HG02678 (cell line): ENCODE data around the gene ENTHD1.

Experiments used
- ATAC-seq: cut with Tn5 transposase; IDR thresholded peaks from one replicate; pipeline ENCODE4 v1.9.1; 2021; ENCODE audit warnings: mild to moderate bottlenecking, moderate library complexity; ENCODE audit not compliant: unreplicated experiment

ENTHD1 gene

DNA sequence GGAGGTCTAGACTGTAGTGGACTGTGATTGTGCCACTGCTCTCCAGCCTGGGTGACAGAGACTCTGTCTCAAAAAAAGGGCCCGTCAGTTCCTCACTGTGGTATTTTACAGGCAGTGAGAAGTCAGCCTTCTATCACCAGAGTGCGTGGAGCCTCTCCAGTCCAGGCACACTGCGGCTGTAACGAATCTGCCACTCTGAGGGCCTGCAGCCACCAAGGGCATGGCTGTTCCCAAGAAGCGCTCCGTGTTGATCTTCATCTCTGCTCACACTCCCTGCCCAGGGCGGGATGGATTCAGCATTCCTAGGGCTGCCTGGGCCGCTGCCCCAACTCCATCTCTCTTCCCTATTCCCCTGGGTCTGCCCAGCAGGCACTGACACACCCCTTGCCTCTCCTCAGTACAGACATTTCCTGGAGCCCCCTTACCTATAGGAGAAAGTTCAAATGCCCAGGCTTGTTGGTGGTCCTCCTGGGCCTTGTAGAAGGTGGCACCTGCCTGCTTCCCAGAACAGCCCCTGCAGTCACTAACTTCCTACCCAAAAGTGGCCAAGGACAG, 174.6 kb downstream of the ENTHD1 start:
- no peak for ATAC-seq

DNA sequence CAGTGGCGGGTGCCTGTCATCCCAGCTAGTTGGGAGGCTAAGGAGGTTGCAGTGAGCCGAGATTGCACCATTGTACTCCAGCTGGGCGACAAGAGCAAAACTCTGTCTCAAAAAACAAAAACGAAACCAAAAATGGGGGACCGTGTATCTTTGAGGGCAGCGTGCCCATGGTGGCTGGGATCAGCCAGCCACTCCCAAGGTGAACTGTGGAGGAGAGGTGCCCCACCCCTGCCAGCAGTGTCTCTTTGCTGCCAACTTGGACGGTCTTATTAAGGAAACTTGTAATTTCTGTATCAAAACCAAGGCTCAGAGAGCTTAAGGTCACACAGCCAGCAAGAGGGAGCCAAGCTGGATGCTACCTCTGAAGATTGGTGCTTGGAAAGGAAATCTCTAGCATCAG, 175.4 kb downstream of the ENTHD1 start:
- no peak for ATAC-seq

DNA sequence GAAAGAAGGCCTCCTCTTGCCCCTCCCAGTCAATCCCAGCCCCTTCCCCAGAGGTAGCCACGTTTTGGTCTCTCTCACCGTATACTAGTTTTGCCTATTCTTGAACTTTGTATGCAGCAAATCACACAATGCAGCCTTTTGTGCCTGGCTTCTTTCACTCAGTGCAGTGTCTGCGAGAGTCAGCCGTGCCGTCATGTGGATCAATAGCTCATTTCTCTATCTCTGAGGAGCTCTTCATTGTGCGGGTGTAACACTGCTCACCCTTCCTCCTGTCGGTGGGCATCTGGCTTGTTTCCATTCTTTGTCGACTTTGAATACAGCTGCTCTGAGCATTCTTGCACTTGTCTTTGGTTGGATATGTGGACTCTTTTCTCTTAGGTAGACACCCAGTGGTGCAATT, 176.5 kb downstream of the ENTHD1 start:
- ATAC-seq: no peak

DNA sequence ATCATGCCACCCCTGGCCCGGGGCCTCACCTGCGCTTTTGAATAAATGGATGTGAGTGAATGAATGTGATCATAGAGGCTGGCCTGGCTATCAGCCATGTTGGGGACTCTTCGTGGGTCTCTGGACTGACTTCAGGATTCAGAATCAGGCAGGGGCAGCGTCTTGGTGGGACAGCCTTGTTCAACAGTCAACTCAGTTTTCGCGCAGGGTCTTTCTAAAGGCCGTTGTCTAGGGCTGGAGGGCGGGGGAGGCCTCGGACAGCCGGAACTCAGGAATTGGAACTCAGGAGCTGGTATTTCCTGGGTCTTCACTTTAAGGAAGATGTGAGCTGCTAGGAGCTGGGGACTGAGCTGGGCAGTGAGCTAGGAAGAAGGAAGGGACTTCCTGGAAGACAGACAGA, 177.0 kb downstream of the ENTHD1 start:
- ATAC-seq: no peak

DNA sequence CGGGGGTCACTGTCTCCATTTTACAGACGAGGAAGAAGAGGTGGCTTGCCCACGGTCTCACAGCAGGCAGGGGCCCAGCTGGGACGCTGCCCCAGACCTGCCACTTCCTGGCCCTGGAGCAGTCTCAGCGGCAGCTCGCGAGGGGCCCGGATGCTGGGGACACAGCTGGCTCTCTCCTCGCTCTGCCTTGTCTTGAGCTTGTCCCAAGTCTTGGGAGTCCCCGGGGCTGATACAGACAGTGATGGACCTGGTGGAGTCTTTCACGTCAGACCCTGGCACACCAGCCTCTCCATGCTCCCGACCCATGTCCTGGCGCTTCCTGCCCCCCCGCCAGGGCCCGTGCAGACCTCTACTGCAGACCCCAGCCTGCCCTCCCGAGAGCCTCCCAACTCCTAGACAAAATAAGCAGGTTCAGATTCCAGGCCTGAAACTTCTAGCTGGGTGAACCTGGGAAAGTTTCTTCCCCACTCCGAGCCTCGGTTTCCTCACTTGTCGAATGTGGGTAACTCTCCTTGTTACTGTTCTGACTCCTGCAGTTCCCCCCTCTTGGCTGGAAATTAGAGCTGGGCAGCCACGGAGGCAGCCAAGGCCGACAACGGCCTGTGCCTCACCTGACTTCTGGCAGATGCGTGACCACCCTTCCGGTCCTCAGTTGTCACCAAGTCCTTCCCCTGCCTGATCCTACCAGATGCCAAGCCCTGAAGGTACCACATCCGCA, 177.6 kb downstream of the ENTHD1 start:
- ATAC-seq: no peak

DNA sequence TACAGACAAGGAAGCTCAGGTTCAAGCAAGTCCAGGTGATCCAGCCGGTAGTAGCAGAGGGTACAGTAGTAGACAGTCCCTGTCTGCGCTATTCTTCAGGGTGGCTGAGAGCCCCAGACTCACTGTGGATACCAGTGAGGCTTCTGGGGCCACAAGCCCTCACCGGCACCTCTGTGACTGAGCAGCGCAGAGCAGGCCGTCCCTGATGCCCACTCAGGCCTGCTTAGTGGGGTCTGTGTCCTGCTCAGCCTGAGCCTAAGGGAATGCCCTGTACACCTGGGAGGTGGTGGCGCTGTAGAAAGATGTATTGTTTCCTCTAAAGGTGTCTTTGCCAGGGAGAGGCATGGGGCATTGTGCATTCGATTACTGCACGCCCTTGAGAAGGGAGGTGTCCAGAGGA, 179.2 kb downstream of the ENTHD1 start:
- no peak for ATAC-seq

DNA sequence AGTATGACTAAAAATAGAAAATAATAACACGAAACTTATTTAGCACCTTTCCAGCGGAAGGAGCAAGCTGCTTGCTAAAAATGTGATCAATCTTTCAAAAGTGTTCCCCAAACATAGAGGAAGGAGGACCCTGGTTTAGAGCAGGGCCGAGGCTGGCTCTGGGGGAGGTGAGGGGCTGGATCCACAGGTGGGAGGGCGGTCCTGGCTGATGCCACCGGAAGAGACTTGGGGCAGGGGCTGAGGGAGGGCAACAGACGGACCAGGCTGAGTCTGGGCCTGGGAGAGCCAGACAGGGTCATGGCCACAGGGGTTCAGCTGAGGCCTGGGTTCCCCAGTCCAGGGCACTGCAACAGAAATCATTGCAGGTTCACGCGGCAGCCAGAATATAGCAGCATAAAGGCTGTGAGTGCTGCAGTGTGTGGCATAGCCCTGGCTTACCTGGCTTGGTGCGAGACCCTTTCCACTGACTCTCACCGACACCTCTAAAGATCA, 179.7 kb downstream of the ENTHD1 start:
- ATAC-seq: no peak

DNA sequence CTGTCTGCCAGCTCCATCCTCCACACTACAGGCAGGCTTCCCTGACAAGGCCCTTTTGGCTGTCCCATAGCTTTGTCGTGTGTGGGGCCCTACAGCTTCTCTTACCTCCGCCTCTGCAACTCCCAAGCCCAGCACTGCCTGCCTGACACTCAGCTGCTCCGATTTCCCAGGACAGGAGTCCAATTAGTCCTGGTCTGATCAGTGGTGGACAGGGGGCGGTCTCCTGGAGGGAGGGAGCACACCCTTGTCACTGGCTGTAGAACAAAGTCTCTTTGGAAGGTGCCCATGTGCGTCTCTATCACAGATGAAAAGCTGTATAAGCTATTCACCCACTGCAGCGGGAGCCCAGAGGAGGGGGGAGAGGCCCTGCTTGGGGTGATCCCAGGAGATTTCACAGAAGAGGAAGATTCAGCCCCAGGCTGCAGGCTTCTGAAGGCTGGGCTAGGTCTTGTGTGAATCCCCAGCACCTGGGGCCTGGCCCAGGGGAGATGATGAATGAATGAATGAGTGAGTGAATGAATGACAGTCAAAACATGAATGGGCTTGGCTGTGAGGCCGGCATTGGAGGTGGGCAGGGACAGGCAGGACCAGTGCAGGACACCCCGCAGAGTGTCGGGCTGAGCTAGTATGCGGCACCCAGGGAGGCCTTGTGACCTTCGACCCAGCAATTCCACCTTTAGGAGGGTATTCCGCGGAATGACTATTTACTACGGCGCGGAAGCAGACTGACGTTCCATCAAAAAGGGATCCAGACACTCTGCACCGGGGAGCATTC, 180.6 kb downstream of the ENTHD1 start:
- no peak for ATAC-seq

DNA sequence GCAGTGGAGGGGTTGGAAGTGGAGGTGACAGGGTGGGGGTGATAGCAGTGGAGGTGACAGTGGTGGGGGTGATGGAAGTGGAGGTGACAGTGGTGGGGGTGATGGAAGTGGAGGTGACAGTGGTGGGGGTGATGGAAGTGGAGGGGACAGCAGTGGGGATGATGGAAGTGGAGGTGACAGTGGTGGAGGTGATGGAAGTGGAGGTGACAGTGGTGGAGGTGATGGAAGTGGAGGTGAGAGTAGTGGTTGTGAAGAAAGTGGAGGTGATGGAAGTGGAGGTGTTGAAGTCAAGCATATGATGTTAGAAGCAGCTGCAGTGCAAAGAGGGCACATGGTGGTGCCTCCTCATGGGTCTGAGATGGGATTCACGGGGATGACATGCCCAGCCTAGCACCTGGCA, 181.5 kb downstream of the ENTHD1 start:
- ATAC-seq: no peak

DNA sequence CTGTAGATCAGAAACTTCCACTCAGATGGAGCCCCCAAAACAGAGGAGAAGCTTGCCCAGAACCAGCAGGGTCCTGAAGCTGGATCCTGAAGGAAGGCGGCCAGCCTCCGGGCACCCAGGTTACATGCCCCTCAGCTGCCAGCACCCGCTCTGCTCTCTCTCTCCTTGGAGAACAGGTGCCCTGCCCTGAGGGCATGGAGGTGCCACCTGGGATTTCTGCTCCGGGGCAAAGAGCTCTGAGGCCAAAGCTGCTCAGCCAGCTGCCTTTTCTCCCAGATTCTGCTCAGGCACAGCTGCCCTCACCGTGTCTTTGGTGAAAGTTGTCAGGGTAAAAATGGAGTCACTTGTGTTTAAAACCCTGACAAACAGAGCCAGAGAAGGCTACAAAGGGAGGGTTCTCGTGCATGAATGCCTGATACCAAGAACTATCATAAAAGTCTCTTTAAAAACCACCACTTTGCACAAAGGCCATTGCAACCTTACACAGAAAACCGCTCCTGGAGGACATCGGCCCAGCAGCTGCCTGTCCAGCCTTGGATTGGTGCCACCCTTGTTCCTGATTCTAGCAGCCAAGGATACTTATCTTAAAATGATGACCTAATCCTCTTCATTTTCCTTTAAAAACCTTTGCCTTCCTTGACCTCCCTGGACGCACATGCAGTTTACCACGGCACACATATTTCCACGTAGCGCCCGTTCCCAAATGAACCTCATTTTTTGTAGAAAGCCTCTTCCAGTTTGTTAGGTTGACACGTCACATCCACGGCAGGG, 183.0 kb downstream of the ENTHD1 start:
- ATAC-seq: no peak

DNA sequence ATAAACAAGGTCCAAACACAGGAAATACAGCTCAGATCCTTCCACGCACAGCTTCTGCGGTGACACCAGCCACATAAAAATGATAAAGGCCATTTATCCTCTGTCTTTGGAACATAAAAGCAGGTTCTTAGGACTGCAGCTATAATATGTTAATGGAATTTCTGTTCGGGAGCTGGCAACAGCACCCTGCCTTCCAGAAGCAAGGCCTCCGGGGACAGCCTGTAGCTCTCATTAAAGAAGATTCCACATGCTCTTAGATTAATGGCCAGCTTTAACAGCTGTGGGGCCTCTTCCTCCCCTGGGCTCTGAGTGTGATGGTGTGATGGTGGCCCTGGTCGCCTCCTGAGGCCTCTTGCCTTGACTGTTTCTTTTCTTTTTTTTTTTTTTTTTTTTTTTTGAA, 185.7 kb downstream of the ENTHD1 start:
- ATAC-seq: no peak

DNA sequence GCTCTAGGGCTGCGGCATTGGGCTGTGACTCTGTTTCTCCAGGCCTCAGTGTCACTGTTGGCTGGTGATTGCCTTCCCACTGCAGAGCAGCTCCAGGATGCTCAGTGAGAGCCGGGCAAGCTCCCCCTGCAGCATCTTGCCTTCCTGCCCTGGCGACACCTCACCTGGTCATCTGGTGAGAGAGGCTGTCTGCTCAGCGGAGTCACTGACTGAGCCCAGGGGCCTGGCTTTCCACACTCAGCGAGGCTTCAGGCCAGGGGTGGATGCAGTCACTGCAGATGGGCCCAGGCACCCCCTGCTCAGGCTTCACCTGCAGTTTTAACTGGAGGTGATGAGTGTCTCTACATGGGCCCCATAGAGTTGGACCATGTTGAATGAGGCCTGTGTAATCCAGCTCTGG, 186.2 kb downstream of the ENTHD1 start:
- no peak for ATAC-seq

DNA sequence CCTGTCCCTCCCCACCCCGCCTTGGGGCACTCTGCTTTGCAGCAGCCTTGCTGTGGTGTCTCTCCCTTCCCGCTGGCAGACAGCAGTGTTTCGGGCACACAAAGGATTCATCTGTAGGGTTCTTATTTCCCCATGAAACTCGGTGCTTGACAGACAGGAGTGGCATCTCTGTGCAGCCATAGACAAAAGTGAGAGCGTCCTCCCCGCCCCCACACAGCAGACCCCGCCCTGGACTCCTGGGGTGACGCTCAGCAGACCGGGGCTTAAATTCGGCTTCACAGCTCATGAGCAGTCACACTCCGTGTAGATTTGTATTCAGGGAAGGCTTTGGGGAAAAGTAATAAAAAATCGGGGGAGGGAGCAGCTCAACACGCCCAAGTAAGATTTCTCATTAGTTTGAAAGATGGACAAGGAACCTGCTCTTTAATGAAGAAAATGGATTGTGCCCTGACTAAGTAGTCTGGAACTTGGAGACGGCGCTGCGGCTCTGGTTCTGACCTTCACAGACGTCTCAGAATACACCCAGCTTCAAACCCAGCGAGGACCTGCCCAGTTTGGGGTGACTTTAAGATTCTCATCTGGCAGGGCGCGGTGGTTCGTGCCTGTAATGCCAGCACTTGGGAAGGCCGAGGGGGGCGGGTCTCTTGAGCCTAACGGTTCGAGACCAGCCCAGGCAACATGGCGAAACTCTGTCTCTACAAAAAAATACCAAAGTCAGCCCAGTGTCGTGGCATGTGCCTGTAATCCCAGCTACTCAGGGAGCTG, 187.0 kb downstream of the ENTHD1 start:
- no peak for ATAC-seq

DNA sequence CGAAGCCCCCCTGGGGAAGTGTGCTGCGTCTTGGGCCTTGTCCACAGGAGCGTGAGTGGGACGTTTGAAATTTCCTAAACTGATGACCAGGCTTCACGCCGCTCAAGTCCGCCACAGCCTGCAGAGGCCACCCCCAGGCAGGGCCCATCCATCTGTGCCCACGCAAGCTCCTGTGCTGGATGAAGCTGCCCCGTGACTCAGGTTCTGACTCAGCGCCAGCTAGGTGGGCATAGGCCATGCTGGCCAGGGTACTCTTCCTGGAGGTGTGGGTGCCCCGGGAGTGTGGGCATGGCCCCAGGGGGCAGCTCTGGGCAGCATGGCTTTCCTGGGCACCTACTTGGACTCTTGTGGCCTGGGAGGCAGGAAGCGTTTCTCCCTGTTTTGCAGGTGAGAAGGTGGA, 188.2 kb downstream of the ENTHD1 start:
- no peak for ATAC-seq

DNA sequence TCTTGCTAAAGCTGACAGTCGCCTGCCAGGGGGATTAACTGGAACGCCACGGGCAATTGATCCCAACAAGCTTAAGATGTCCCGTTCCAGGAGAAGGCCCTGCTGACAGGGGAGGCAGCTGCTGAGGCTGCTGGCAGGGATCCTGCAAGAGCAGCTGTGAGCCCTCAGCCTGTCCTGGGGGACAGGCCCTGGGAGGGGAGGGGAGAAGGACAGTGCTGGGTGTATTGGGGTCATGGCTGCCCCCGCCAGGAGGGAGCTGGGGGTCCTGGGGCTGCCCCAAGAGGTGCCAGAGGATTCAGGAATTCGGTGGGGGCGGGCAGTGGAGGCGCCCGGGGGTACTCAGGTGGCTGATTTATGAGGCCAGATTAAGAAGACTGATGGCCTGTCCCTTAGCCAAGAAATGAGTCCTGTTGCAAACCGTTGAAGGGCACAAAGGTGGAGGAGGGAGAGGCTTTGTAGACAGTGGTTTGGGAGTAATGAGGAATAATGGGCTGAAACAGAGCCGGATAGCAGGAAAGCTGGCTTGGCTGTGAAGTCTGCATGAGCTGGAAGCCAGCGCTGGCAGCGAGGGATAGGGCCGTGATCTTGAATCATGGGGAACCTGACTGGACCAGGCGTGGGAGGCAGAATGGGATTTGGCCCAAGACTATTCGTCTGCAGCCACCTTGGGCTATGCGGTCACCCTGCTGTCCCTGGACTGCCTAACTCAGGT, 189.5 kb downstream of the ENTHD1 start:
- no peak for ATAC-seq

DNA sequence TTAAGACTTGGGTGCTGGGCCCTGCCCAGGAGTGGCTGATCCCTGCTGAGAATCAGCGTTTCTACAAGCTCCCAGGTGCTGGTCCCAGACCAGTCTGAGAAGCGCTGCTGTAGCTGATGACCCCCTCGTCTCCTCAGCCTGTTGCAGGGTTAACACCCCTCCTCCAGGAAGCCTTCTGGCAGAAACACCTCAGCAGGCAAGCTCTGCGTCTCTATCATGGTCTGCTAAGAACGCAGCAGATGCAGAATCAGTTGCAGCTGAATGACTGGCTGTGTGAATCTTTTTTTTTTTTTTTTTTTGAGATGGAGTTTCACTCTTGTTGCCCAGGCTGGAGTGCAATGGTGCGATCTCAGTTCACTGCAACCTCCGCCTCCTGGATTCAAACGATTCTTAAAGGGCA, 190.5 kb downstream of the ENTHD1 start:
- no peak for ATAC-seq

DNA sequence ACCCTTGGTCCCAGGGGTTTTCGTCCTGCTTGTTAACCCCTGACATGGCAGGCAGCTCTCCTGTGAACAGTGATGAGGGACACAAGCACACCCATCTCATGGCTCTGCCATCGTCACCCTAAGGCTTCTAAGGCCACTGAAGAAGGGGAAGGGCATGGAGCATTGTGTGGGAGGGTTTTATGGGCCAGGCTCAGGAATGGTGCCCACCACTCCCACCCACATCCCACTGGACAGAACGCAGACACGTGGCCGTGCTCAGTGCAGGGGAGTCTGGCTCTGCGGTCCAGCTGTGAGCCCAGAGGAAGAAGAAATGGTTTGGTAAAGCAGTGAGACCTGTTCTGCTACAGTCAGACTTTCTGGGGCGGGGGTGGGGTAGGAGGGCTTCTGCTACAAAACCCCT, 193.0 kb downstream of the ENTHD1 start:
- no peak for ATAC-seq

DNA sequence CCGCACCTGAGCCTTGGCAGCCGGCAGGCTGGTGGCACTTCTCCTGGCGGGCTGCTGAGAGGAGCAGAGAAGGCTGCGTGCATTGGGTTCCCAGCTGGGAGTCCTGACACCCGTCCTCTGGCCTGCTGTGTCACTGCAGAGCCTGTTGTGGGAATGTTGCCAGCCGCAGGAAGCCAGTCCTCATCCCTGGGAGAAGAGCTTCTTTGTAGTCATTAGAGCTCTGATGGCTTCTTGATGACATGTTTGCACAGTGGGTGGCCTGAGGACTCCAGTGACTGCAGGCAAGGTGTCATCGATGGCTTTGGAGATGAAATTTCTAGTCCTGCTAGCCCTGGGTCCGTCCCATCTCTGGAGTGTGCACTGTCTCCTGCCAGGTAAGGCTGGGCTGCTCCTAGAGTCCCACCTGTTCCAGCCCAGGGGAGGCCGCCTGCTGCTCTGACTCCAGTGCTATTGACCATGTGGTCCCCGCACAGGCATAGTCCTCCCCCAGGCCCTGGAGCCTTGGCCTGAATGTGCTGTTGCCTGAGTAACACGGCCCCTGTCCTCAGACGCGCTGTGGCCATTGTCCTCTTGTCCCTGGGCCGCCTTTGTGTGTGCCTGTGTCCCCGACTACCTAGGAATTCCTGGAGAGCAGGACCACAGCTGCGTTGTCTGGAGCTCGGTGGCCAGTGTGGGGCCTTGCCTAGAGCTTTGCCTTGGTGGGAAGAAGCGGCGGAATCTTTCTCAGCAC, 193.8 kb downstream of the ENTHD1 start:
- no peak for ATAC-seq

DNA sequence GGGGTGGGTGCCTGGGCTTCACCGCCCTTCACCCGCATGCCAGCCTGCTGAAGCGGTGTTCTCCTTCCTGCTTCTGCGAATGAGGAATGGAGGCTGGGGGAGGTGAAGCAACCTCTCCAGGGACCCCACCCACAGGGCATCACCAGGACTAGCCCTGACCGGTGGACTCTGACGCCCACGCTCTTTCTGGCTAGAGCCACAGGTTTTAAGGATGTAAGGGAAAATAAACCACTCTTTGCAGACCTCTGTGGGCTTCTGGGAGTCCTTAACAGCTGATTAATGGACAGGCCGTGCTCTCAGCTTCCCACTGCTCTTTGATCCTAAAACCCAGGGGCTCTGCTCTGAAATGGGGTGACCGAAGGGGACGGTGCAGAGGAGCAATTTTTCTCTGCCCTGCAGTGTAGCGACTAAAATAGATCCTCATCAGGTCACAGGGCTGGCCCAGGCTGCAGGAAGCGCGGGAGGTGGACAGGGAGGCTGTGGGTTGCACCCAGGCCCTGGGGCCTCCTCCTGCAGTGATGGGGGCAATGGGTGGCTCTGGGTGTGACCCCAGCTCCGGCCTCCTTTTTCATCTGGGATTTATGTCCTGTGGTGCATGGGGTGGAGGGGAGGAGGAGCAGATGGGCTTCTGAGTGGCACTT, 195.7 kb downstream of the ENTHD1 start:
- ATAC-seq: no peak
